Endothelial cell of umbilical vein (primary cell): ENCODE results near the gene EFNA2.

Source experiments
- CTCF ChIP-seq, 2 donors: IDR thresholded peaks; 1 replicate in 1 of 2; 2 replicates in 1 of 2; pipeline ENCODE4 v1.5.1; 2011; ENCODE audit warnings: low read length in 2 of 2, mild to moderate bottlenecking in 2 of 2, moderate library complexity in 2 of 2, control low read depth in 1 of 2, inconsistent platforms in 1 of 2, low read depth in 1 of 2; ENCODE audit not compliant: insufficient read depth in 1 of 2; ENCODE audit errors: extremely low read depth in 1 of 2
- EZH2 ChIP-seq: IDR thresholded peaks from 2 replicates; pipeline ENCODE4 v1.6.1; 2012; ENCODE audit warnings: borderline replicate concordance, low read depth, mild to moderate bottlenecking, moderate library complexity, low read length, inconsistent platforms; ENCODE audit not compliant: severe bottlenecking
- FOS ChIP-seq: IDR thresholded peaks from 2 replicates; pipeline ENCODE4 v1.6.1; 2011; ENCODE audit warnings: mild to moderate bottlenecking, low read length, moderate library complexity, borderline replicate concordance; ENCODE audit not compliant: insufficient read depth
- GATA2 ChIP-seq: IDR thresholded peaks from 2 replicates; pipeline ENCODE4 v1.7.0; 2011; ENCODE audit warnings: low read depth, mild to moderate bottlenecking, moderate library complexity, mixed read lengths, low read length; ENCODE audit not compliant: insufficient read length, insufficient read depth
- JUN ChIP-seq: IDR thresholded peaks from 2 replicates; pipeline ENCODE4 v1.6.1; 2011; ENCODE audit warnings: borderline replicate concordance, low read depth; ENCODE audit not compliant: insufficient read length, insufficient read depth
- MAX ChIP-seq: IDR thresholded peaks from 2 replicates; pipeline ENCODE4 v1.6.1; 2011; ENCODE audit not compliant: insufficient read depth, insufficient read length
- MYC ChIP-seq: IDR thresholded peaks from one replicate; pipeline ENCODE4 v1.6.1; 2011; ENCODE audit warnings: mild to moderate bottlenecking, low read depth, low read length
- POLR2A ChIP-seq: IDR thresholded peaks from 2 replicates; pipeline ENCODE4 v1.6.1; 2012; ENCODE audit warnings: low read depth, mild to moderate bottlenecking, control low read depth, low read length
- POLR2AphosphoS5 ChIP-seq: IDR thresholded peaks from 2 replicates; pipeline ENCODE4 v1.6.1; 2012; ENCODE audit warnings: low read depth, mild to moderate bottlenecking, control low read depth, low read length, moderate library complexity; ENCODE audit not compliant: insufficient read depth

- TF ChIP-seq CTCF (IDR thresholded peaks at IDR 0.05; ENCODE audit: extremely low read depth in 1 of 2, insufficient read depth in 1 of 2, low read depth in 1 of 2, low read length in 2 of 2) (no peak), JUN (no peak), MAX (no peak), EZH2 (no peak), POLR2A (no peak), POLR2AphosphoS5 (no peak), GATA2 (no peak), MYC (no peak), FOS (no peak)
These were observed 47.0 kb upstream of the EFNA2 start for GRCh38 chr19:1238369-1239303.
